Stimulated activated CD4-positive, alpha-beta T cell treated with anti-CD3 and anti-CD28 coated beads, Interleukin-1b, Interleukin-23, amount 100 ng/mL, for 24 hours (primary cell): ENCODE data around the gene RRP12.
A peak's percentile ranks its signal among the peaks of the same experiment; 100 is the strongest.

Source experiments
- DNase-seq, 4 experiments: peaks; one replicate each; pipeline ENCODE4 v3.0.0-alpha.2; 2020; ENCODE audit warnings: low read depth in 4 of 4, low spot score in 1 of 4

Gene RRP12

GRCh38 chr10:97336942-97337831 is 64.0 kb downstream of the RRP12 start:
- DNase-seq: no peak

DNA sequence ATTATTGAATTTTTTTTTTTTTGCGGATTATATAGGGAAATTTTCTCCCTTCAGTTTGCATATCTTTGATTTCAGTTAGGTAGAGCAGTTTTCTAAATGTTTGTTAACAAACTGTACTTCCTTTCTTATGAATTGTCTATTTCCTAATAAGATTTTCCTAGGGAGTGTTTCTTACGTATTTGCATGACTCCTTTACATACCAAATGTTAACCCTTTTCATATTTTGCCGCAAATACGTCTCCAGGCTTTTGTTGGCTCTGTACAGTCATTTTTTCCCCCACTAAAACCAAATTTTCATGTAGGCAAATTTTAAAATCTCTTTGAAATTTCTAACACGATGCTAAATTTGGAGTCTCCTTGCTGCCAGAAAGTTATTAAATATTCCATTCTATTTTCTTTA is 64.7 kb downstream of the RRP12 start:
- DNase-seq: no peak

DNA sequence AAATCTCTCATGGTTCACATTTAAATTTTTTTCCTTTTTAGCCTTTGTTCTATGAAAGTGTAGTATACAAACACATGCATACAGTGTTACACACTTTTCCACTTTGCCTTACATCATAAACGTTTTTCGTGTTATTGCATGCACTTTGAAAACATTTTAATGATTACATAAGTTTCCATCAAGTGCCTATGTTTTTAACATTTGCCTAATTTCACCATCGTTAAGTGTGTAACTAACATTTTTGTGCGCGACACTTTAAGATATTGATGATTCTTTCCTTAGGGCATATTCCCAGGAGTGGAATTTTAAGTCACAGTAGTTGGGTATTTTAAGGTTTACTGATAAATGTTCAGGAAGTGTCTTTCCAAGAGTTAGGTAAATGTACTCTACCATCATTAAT is 65.1 kb downstream of the RRP12 start:
- DNase-seq: no peak

GRCh38 chr10:97335188-97335619 is 65.9 kb downstream of the RRP12 start:
- no peak for DNase-seq

DNA sequence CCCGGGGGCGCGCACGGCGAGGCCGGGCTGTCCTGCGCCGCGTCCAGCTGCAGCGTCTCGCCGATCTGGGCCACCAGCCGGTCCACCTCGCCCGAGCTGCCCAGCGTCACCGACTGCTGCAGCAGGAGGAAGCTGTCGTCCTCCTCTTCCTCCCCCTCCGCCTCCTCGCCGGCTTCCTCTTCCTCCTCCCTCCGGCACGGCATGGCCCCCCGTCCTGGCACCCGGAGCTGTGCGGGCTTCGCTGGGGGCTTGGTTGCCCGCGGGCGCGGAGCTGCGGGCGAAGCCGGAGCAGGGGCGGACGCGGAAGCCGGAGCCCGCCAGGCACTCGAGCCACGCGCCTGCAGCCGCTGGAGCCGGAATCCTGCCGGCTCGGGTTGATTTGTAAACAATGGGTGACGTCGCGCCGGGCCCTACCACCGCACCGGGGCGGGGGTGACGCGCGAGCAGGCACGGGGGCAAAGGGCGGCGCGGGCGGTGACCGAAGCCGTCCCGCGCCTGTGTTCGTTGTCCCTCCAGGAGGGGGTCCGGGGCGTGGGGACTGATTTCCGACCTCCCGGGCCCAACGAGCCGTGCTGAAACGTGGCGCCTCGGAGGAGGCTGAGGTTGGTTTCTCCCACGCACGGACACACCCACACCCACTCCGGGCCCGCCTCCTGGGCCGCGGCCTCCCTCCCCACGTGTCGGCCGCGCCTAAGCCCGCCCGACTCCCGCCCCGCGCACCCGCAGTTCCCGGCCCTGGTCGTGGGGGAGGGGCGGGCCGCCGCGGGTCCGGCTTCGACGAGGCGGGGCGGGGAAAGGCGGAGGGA is 66.6 kb downstream of the RRP12 start, which contains the start of gene FRAT2:
Gene FRAT2 (minus strand): TSS at position 360 of the 806 bp plus-strand sequence. CDS start 157 bp downstream, at position 203.
- peak; percentile 59 to 83 (median 74) for DNase-seq

DNA sequence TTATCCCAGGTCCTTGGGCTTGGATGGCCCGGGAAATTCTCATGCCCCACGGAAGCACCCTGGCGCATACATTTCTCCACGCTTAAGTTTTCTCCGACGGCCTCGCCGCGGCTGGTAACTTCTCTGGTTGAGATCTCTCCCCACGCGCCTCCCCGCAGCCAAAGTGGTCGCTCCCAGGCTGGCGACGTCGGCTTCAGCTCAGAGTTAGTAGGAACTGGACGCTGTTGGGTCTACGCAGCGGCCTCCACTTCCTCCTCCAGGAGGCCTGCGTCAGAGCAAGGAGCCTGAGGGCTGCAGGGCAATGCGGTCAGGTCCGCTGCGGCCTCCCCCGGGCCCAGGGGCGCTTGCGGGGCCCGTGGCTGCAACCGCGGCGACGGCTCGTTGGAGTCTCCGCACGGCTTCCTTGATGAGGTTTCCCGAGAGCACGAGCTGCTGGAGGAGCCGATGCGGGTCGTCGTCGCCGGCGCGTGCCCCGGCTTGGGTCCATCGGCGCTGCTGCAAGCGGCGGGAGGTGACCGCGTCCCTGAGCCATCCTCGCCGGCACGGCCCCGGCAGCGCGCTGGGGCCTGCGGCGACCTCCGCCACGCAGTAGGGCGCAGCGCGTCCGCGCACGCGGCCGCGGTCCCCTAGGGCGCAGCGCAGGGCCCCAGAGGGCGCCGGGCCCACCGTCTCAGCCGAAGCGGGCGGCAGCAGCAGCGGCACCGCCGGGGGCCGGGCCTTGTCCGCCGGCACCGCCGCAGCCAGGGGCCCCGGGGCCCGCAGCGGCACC is 67.4 kb downstream of the RRP12 start:
- DNase-seq: peak in 1 of 4 experiments; percentile 19

DNA sequence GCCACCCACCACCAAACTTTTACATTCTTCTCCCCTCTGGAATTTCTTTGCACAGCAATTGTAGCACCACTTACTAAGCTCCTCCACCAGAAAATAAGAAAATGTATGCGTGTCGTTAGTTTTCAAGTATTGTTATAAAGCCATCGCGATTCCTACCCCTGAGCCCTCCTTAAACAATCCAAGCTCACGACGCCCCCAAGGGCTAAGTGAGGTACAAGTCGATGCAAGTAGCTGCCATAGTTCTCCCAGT is 67.9 kb downstream of the RRP12 start:
- no peak for DNase-seq

DNA sequence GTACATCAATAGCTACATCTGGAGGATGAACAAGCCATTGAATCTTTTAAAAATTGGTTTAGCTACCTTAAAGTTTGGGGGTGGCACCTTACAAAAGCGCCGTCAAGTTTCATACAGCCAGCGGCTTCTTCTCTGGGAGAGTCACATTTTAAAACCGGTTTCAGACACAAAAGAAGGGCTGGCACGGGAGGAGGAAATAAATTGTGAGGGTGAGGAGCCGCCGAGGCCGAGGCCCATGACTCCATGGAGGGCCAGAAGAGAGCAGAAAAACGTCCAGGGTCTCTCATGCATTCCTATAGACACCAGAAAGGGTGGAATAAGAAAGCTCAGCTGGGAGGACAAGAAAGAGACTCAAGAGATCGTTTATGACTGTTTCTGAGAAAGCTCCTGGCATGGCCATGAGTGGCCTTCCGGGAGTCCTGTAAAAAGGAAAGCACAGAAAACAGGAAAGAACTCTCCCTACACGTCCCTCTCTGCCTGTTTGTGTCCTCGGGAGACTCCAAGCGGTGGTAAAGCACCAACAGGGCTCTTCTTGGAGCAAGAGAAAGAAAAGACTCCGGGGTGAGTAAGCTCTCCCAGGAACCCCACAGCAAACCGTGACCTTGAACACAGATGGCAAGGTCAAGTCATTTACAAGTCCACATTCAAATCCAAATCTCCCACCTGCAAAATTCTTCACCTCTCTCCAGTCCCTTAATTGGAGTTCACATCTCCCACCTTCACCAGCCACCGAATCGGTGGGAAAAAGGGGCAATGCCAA is 68.4 kb downstream of the RRP12 start:
- no peak for DNase-seq

GRCh38 chr10:97331153-97331703 is 69.9 kb downstream of the RRP12 start:
- no peak for DNase-seq

DNA sequence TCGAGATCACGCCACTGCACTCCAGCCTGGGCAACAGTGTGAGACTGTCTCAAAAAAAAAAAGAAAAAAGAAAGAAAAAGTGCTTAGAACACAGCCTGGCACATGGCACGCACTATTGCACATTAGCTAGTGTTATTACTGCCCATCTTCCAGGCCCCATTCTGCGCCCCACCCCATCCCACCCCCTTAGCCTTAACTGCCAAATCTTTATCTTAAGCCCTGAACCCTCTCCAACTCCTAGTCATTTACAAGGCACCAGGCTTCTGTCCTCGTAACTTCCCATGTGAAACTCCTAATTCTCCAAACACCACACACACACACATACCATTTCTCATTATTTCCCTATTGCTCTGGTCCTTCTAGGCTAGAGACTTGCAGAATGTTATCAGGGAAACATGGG is 71.4 kb downstream of the RRP12 start:
- no peak for DNase-seq

GRCh38 chr10:97328646-97329453 is 72.3 kb downstream of the RRP12 start:
- DNase-seq: no peak

DNA sequence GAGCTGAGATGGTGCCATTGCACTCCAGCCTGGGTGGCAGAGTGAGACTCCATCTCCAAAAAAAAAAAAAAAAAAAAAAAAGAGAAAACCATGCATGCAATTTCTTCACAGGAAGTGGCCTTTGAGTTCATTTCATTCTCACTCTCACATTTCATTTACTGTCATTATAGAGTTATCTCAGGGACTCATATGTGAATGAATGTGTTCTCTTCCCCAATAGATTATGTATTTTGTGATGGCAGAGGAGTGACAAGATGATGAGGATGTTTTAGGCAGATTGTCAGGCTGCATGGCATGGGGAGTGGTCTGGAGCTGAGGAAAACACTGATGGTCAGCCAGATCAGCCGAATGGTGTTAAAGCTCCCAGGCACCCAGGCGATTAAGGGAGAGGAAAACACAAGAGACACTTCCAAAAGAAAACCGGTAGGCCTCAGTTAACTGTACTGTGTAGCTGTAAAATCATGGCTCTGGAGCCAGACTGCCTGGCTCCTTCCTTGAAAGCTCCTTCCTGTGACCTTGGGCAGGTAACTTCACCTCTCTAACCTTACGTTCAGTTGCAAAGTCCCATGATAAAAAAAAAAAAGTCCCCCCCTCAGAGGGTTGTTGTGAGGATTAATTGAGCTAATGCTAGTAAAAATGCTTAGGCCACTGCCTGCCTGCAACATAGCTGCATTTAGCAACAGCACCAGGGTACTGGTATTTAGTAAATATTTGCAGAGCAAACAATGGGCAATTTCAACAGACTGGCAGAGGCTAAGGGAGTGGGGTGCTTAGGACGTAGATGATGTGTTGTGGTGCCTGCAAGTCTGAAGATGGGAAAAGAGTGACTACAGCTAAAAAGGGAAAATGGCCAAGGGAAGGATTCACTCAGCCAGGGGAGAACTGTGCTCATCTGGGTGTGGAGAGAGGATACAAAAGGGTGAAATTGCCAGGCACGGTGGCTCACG is 73.5 kb downstream of the RRP12 start:
- no peak for DNase-seq

GRCh38 chr10:97325754-97326153 is 75.4 kb downstream of the RRP12 start:
- DNase-seq: no peak

DNA sequence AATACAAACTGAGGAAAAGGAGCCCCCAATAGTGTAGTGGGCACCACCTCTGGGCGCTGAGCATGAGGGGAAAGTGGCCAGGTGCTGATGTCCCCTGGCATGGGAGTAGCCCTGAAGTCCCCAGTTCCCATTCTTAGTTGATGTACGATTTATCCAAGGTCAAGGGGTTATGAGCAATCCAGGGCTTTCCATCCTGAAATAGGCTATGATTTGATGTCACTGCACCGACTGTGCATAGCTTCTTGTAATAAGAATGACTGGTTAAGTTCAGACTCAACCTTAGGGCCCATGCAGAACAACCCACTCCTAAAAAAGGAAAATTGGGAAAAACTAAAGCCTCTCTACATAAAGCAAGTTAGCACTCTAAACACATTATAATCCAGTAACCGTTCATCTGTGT is 77.6 kb downstream of the RRP12 start:
- DNase-seq: no peak

DNA sequence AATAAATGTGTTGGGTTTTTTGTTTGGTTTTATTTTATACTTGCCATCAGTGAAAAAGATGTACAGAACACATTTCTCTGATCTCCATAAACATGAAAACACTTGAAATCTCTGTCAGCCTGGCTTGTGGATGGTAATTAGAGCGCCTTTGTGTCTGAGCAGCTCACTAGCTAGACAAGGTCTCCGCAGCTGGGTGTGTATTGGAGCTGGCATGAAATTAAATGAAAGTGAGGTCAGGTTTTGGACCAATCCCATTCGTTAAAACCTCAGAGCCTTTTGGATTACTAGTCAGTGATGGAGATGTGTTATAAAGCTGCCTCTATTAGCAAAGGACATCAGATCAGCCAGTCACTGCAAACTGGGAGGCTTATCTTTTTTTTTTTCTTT is 79.3 kb downstream of the RRP12 start:
- DNase-seq: no peak

GRCh38 chr10:97321032-97321803 is 79.9 kb downstream of the RRP12 start:
- no peak for DNase-seq

- no peak for DNase-seq
Measured at GRCh38 chr10:97320480-97321031, 80.6 kb downstream of the RRP12 start.
